Measurements from ENCODE around the gene SRSF9. TPM values are rescaled to one million over a fixed set of nuclear protein-coding genes. Genes with fewer than 3 reads are reported as not detected.

SRSF9 gene
- total RNA-seq, 1 experiment from 2014 or later = 302 TPM

GRCh38 chr12:120475643-120476042 is 6.1 kb upstream of the SRSF9 start:
- H3K27ac ChIP-seq (ENCODE audit: insufficient read length, low read depth, low read length) = no peak overlapping the region
- Mint-ChIP-seq H3K4me3 (no peak overlapping the region), H3K27me3 (ENCODE audit: low read depth) (no peaks in the 10 kb centered on the region), H3K9me3 (no peaks in the 10 kb centered on the region), H3K4me1 (peaks cover 18% of the 10 kb centered on the region in 2 experiments), H3K27ac (no peak overlapping the region), H3K36me3 (ENCODE audit: insufficient read depth in 1 of 3, low read depth in 3 of 3) (no peaks in the 10 kb centered on the region)
- H2AK5ac ChIP-seq (ENCODE audit: insufficient read length, low read length) = no peak overlapping the region
- no peaks in the 10 kb centered on the region for H3K9me3 ChIP-seq (ENCODE audit: control insufficient read depth, low read depth, low read length)
- no peak overlapping the region for H3K23ac ChIP-seq (ENCODE audit: insufficient read length, low read depth, low read length)
- H3K4me1 ChIP-seq (ENCODE audit: insufficient read depth, low read length) = no peaks in the 10 kb centered on the region; the same call in 1 of the 2 replicates
- no peaks in the 10 kb centered on the region for H4K20me1 ChIP-seq (ENCODE audit: control insufficient read depth, insufficient read depth, insufficient read length)
- H2BK15ac ChIP-seq (ENCODE audit: low read depth, low read length) = no peak overlapping the region
- TF ChIP-seq, protein P1, sequence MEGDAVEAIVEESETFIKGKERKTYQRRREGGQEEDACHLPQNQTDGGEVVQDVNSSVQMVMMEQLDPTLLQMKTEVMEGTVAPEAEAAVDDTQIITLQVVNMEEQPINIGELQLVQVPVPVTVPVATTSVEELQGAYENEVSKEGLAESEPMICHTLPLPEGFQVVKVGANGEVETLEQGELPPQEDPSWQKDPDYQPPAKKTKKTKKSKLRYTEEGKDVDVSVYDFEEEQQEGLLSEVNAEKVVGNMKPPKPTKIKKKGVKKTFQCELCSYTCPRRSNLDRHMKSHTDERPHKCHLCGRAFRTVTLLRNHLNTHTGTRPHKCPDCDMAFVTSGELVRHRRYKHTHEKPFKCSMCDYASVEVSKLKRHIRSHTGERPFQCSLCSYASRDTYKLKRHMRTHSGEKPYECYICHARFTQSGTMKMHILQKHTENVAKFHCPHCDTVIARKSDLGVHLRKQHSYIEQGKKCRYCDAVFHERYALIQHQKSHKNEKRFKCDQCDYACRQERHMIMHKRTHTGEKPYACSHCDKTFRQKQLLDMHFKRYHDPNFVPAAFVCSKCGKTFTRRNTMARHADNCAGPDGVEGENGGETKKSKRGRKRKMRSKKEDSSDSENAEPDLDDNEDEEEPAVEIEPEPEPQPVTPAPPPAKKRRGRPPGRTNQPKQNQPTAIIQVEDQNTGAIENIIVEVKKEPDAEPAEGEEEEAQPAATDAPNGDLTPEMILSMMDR (conservative IDR thresholded peaks at IDR 0.05) = no peak
- H3K79me1 ChIP-seq (ENCODE audit: insufficient read depth, low read depth, low read length, poor library complexity, severe bottlenecking) = no peaks in the 10 kb centered on the region
- no CpG with 5 or more reads among the region's 1 CpG for WGBS (ENCODE audit: extremely low coverage, insufficient read length, low lambda C conversion rate)
- no peak for DNase-seq
- no peaks in the 10 kb centered on the region for H3K27me3 ChIP-seq (ENCODE audit: insufficient read depth, low read length)
- H4K8ac ChIP-seq (replicated peaks; ENCODE audit: insufficient read length, low read depth, low read length) = no peak overlapping the region
- H3K18ac ChIP-seq (ENCODE audit: insufficient read length, low read depth, low read length) = no peak overlapping the region
- H2BK5ac ChIP-seq (ENCODE audit: insufficient read length, low read length) = no peak overlapping the region
- no peak overlapping the region for H2BK20ac ChIP-seq (ENCODE audit: low read depth, low read length, poor library complexity, severe bottlenecking)
- no peak overlapping the region for H3K9ac ChIP-seq (ENCODE audit: extremely low read depth, insufficient read length, low read length)
- no peak overlapping the region for H3K4me2 ChIP-seq (ENCODE audit: insufficient read depth, insufficient read length, low read length)
- no peaks in the 10 kb centered on the region for H3K79me2 ChIP-seq (ENCODE audit: insufficient read depth, low read length)
- no peak overlapping the region for H3K56ac ChIP-seq (ENCODE audit: insufficient read length, low read depth, low read length)
- no peak overlapping the region for H2BK120ac ChIP-seq (ENCODE audit: low read depth, low read length, poor library complexity, severe bottlenecking)
- H4K91ac ChIP-seq (ENCODE audit: insufficient read length, low read depth, low read length) = no peak overlapping the region
- H2AFZ ChIP-seq (ENCODE audit: low read length) = no peak overlapping the region
- no peak overlapping the region for H3T11ph ChIP-seq (ENCODE audit: low read length)
- no peak overlapping the region for H3K4ac ChIP-seq (ENCODE audit: low read depth, low read length)
- H2BK12ac ChIP-seq (ENCODE audit: insufficient read length, low read depth, low read length) = no peak overlapping the region
- H3K14ac ChIP-seq (ENCODE audit: insufficient read depth, low read length) = no peak overlapping the region
- no peaks in the 10 kb centered on the region for H3K23me2 ChIP-seq (ENCODE audit: insufficient read length, low read depth, low read length, poor library complexity, severe bottlenecking)
- no peak overlapping the region for H4K5ac ChIP-seq (ENCODE audit: insufficient read length, low read depth, low read length)

Measured in H9 (cell line).